ENCODE measurements around the gene PRR20G. TPM values are rescaled to one million over a fixed set of nuclear protein-coding genes. Genes with fewer than 3 reads are reported as not detected.

The PRR20G gene
- total RNA-seq (2014; rRNA removed; shearing (Covaris generic)) (not detected in 2 replicates), total RNA-seq (2022) (not detected in 2 replicates), Bru-seq, nascent RNA (not detected), BruChase-seq, experiment 1, labeled RNA remaining after a 6-hour chase (not detected), BruChase-seq, experiment 2, labeled RNA remaining after a 2-hour chase (not detected)
- long read RNA-seq = 0 reads

GRCh38 chr3:127287840-127288239, at the start of gene PRR20G:
TSS of gene PRR20G (minus strand) at chr3:127288046. CDS start at chr3:127287365, 681 bp downstream.
- no peaks in the 10 kb centered on the region for H3K4me1 ChIP-seq (ENCODE audit: insufficient read depth, low read length, poor library complexity, severe bottlenecking)
- H3K4me3 ChIP-seq (ENCODE audit: low read depth, low read length, poor library complexity, severe bottlenecking) = no peak within 1 kb of the TSS
- no peaks in the 10 kb centered on the region for H3K9me2 ChIP-seq (ENCODE audit: insufficient read depth, low read length)
- no peaks in the 10 kb centered on the region for H3K79me2 ChIP-seq (ENCODE audit: insufficient read depth, low read depth, low read length)
- CTCF ChIA-PET (ENCODE audit: unreplicated experiment) = no interaction called here
- intact Hi-C loops (cut with micrococcal nuclease; ENCODE audit: unreplicated experiment) = no loop called here
- POLR2A ChIA-PET = no interaction called here
- H3K4me2 ChIP-seq (ENCODE audit: low read length) = no peak within 1 kb of the TSS
- H4K20me1 ChIP-seq (ENCODE audit: insufficient read depth, low read length) = no peaks in the 10 kb centered on the region
- no peak within 1 kb of the TSS for H3K27ac ChIP-seq (ENCODE audit: low read depth, low read length, poor library complexity, severe bottlenecking)
- TF ChIP-seq CTCF (conservative IDR thresholded peaks at IDR 0.05; ENCODE audit: low read length) = 0 out of 2 replicates have a peak, but pooled peaks have one; percentile 17
- no peak for TF ChIP-seq EZH2phosphoT487 (IDR thresholded peaks at IDR 0.05; ENCODE audit: borderline replicate concordance, low read depth, low read length)
- H2AFZ ChIP-seq (ENCODE audit: low read length) = no peak within 1 kb of the TSS
- H3K36me3 ChIP-seq (ENCODE audit: insufficient read depth, low read length) = no peaks in the 10 kb centered on the region
- DNase-seq (ENCODE audit: low spot score) = no peak
- no TSS peak for BruUV-seq (replicated peaks)
- no peaks in the 10 kb centered on the region for H3K9me3 ChIP-seq (ENCODE audit: low read length)

GRCh38 chr3:127337001-127337400, 49.2 kb upstream of the PRR20G start:
- POLR2A ChIA-PET = no interaction called here
- H3K27ac ChIP-seq (ENCODE audit: low read depth, low read length, poor library complexity, severe bottlenecking) = no peak overlapping the region
- no peaks in the 10 kb centered on the region for H4K20me1 ChIP-seq (ENCODE audit: insufficient read depth, low read length)
- DNase-seq (ENCODE audit: low spot score) = no peak
- no peak overlapping the region for H2AFZ ChIP-seq (ENCODE audit: low read length)
- intact Hi-C loops (cut with micrococcal nuclease; ENCODE audit: unreplicated experiment) = no loop called here
- no peaks in the 10 kb centered on the region for H3K36me3 ChIP-seq (ENCODE audit: insufficient read depth, low read length)
- CTCF ChIA-PET (ENCODE audit: unreplicated experiment) = no interaction called here
- TF ChIP-seq CTCF (conservative IDR thresholded peaks at IDR 0.05; ENCODE audit: low read length) = no peak
- TF ChIP-seq EZH2phosphoT487 (IDR thresholded peaks at IDR 0.05; ENCODE audit: borderline replicate concordance, low read depth, low read length) = no peak
- H3K79me2 ChIP-seq (ENCODE audit: insufficient read depth, low read depth, low read length) = no peaks in the 10 kb centered on the region
- H3K4me3 ChIP-seq (ENCODE audit: low read depth, low read length, poor library complexity, severe bottlenecking) = no peak overlapping the region
- H3K9me2 ChIP-seq (ENCODE audit: insufficient read depth, low read length) = no peaks in the 10 kb centered on the region
- H3K4me2 ChIP-seq (ENCODE audit: low read length) = no peak overlapping the region
- no peaks in the 10 kb centered on the region for H3K4me1 ChIP-seq (ENCODE audit: insufficient read depth, low read length, poor library complexity, severe bottlenecking)
- no peaks in the 10 kb centered on the region for H3K9me3 ChIP-seq (ENCODE audit: low read length)
- BruUV-seq (replicated peaks) = no TSS peak

GRCh38 chr3:127336101-127336500, 48.3 kb upstream of the PRR20G start:
- Histone ChIP-seq H3K4me1 (ENCODE audit: insufficient read depth, low read length, poor library complexity, severe bottlenecking) (no peaks in the 10 kb centered on the region), H3K36me3 (ENCODE audit: insufficient read depth, low read length) (no peaks in the 10 kb centered on the region), H3K9me2 (ENCODE audit: insufficient read depth, low read length) (no peaks in the 10 kb centered on the region), H3K4me3 (ENCODE audit: low read depth, low read length, poor library complexity, severe bottlenecking) (no peak overlapping the region), H3K4me2 (ENCODE audit: low read length) (no peak overlapping the region), H3K79me2 (ENCODE audit: insufficient read depth, low read depth, low read length) (no peaks in the 10 kb centered on the region), H3K27ac (ENCODE audit: low read depth, low read length, poor library complexity, severe bottlenecking) (no peak overlapping the region), H3K9me3 (ENCODE audit: low read length) (0 out of 2 replicates have a peak, but pooled peaks cover under 1% of the 10 kb centered on the region), H4K20me1 (ENCODE audit: insufficient read depth, low read length) (no peaks in the 10 kb centered on the region), H2AFZ (ENCODE audit: low read length) (no peak overlapping the region)
- no TSS peak for BruUV-seq (replicated peaks)
- CTCF ChIA-PET (ENCODE audit: unreplicated experiment) = no interaction called here
- no peak for DNase-seq (ENCODE audit: low spot score)
- POLR2A ChIA-PET = no interaction called here
- no peak for TF ChIP-seq CTCF (conservative IDR thresholded peaks at IDR 0.05; ENCODE audit: low read length)
- TF ChIP-seq EZH2phosphoT487 (IDR thresholded peaks at IDR 0.05; ENCODE audit: borderline replicate concordance, low read depth, low read length) = no peak
- intact Hi-C loops (cut with micrococcal nuclease; ENCODE audit: unreplicated experiment) = no loop called here
